PC-9 (cell line): ENCODE data around the gene PAPSS1.

ENCODE experiments used
- EZH2 ChIP-seq: fragments of 200-600 bp; sonication (generic); IDR thresholded peaks from 2 replicates; pipeline ENCODE4 v1.8.0; 2017; ENCODE audit warnings: antibody characterized with exemption, low read depth
- TF ChIP-seq, protein P1 (sequence below): fragments of 200-600 bp; sonication (generic); conservative IDR thresholded peaks from 2 replicates; pipeline ENCODE4 v1.6.1; 2017; ENCODE audit warnings: mixed run types, antibody characterized with exemption, mild to moderate bottlenecking, moderate library complexity

DNA sequence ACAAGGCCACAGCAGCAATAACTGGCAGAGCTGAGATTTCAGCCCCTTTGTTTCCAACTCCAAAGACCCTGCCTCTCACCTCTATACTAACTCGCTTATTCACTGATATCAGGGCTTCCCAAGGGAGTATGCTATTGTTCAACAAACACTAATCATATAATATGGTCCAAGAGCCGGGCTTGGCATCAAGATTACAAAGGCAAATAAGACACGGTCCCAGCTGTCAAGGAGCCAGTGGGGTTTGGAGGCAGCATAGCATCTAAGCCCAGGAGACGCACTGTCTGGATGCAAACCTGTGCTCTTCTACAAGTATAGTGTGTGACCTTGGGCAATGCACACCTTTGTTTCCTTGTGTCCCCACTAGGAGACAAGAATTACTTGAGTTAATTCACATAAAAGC lies 28.7 kb downstream of the PAPSS1 start:
- TF ChIP-seq, protein P1, sequence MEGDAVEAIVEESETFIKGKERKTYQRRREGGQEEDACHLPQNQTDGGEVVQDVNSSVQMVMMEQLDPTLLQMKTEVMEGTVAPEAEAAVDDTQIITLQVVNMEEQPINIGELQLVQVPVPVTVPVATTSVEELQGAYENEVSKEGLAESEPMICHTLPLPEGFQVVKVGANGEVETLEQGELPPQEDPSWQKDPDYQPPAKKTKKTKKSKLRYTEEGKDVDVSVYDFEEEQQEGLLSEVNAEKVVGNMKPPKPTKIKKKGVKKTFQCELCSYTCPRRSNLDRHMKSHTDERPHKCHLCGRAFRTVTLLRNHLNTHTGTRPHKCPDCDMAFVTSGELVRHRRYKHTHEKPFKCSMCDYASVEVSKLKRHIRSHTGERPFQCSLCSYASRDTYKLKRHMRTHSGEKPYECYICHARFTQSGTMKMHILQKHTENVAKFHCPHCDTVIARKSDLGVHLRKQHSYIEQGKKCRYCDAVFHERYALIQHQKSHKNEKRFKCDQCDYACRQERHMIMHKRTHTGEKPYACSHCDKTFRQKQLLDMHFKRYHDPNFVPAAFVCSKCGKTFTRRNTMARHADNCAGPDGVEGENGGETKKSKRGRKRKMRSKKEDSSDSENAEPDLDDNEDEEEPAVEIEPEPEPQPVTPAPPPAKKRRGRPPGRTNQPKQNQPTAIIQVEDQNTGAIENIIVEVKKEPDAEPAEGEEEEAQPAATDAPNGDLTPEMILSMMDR: no peak
- TF ChIP-seq EZH2: no peak
